ENCODE results near the gene PRKD2.

Gene PRKD2

GRCh38 chr19:46733690-46734292, 16.9 kb upstream of the PRKD2 start:
- TF ChIP-seq TAF1 (IDR thresholded peaks at IDR 0.05; ENCODE audit: borderline replicate concordance, insufficient read depth, low read length) (no peak), REST (IDR thresholded peaks at IDR 0.05; ENCODE audit: insufficient read depth in 1 of 2, low read depth in 2 of 2, low read length in 2 of 2) (no peak), FOXP2 (optimal IDR thresholded peaks at IDR 0.05; ENCODE audit: borderline replicate concordance, extremely low read depth, extremely low read length, insufficient read depth) (no peak), SIN3A (IDR thresholded peaks at IDR 0.05; ENCODE audit: borderline replicate concordance, insufficient read depth, low read length) (no peak), POLR2AphosphoS5 (IDR thresholded peaks at IDR 0.05; ENCODE audit: low read depth, low read length) (no peak)

- TF ChIP-seq POLR2AphosphoS5 (IDR thresholded peaks at IDR 0.05; ENCODE audit: low read depth, low read length): no peak
- TF ChIP-seq SIN3A (IDR thresholded peaks at IDR 0.05; ENCODE audit: borderline replicate concordance, insufficient read depth, low read length): no peak
- no peak for TF ChIP-seq REST (IDR thresholded peaks at IDR 0.05; ENCODE audit: insufficient read depth in 1 of 2, low read depth in 2 of 2, low read length in 2 of 2)
- TF ChIP-seq FOXP2 (optimal IDR thresholded peaks at IDR 0.05; ENCODE audit: borderline replicate concordance, extremely low read depth, extremely low read length, insufficient read depth): no peak
- no peak for TF ChIP-seq TAF1 (IDR thresholded peaks at IDR 0.05; ENCODE audit: borderline replicate concordance, insufficient read depth, low read length)
These were observed 16.2 kb upstream of the PRKD2 start for GRCh38 chr19:46732966-46733689.

GRCh38 chr19:46732172-46732938, 15.4 kb upstream of the PRKD2 start:
- TF ChIP-seq POLR2AphosphoS5 (IDR thresholded peaks at IDR 0.05; ENCODE audit: low read depth, low read length): no peak
- TF ChIP-seq REST (IDR thresholded peaks at IDR 0.05; ENCODE audit: insufficient read depth in 1 of 2, low read depth in 2 of 2, low read length in 2 of 2): no peak
- TF ChIP-seq FOXP2 (optimal IDR thresholded peaks at IDR 0.05; ENCODE audit: borderline replicate concordance, extremely low read depth, extremely low read length, insufficient read depth): no peak
- TF ChIP-seq TAF1 (IDR thresholded peaks at IDR 0.05; ENCODE audit: borderline replicate concordance, insufficient read depth, low read length): no peak
- no peak for TF ChIP-seq SIN3A (IDR thresholded peaks at IDR 0.05; ENCODE audit: borderline replicate concordance, insufficient read depth, low read length)

- no peak for TF ChIP-seq SIN3A (IDR thresholded peaks at IDR 0.05; ENCODE audit: borderline replicate concordance, insufficient read depth, low read length)
- TF ChIP-seq REST (IDR thresholded peaks at IDR 0.05; ENCODE audit: insufficient read depth in 1 of 2, low read depth in 2 of 2, low read length in 2 of 2): no peak
- TF ChIP-seq FOXP2 (optimal IDR thresholded peaks at IDR 0.05; ENCODE audit: borderline replicate concordance, extremely low read depth, extremely low read length, insufficient read depth): no peak
- TF ChIP-seq TAF1 (IDR thresholded peaks at IDR 0.05; ENCODE audit: borderline replicate concordance, insufficient read depth, low read length): no peak
- no peak for TF ChIP-seq POLR2AphosphoS5 (IDR thresholded peaks at IDR 0.05; ENCODE audit: low read depth, low read length)
These were observed 14.7 kb upstream of the PRKD2 start for GRCh38 chr19:46731584-46731983.

Data from PFSK-1 (cell line).